H1 (cell line): ENCODE measurements around the gene OR1S1. TPM values are rescaled to one million over a fixed set of nuclear protein-coding genes. Genes with fewer than 3 reads are reported as not detected.

Experiments
- CTCF ChIA-PET: fragments of 300-600 bp; sonication (Branson Sonifier 250); formaldehyde crosslinking; loops from one replicate; lab custom pipeline; 2021; ENCODE audit not compliant: partially characterized antibody; lab: Charles Lee
- POLR2A ChIA-PET: fragments of 300-600 bp; sonication (Branson Sonifier 250); formaldehyde crosslinking; loops from one replicate; lab custom pipeline; 2021; ENCODE audit warnings: inconsistent platforms; ENCODE audit not compliant: partially characterized antibody; lab: Charles Lee
- DNase-seq, 2 experiments: peaks; one replicate each; pipeline versions ENCODE4 v3.0.0 to v3.0.0-alpha.2; 2010 to 2022; ENCODE audit warnings: low spot score in 2 of 2, low read depth in 1 of 2, mixed read lengths in 1 of 2
- FAIRE-seq: peaks from 2 replicates; lab custom pipeline; 2011; peaks lifted over from hg19 to GRCh38; lab: Jason Lieb, UNC
- H2AFZ ChIP-seq: 2 replicates; pipeline ENCODE4 v1.8.1; 2012; ENCODE audit warnings: low read length, inconsistent platforms
- H2AK5ac ChIP-seq: 2 replicates; pipeline ENCODE4 v1.6.1; 2013; ENCODE audit warnings: low read depth, low read length
- H2BK120ac ChIP-seq: replicated peaks from 2 replicates; pipeline ENCODE3; 2013; ENCODE audit warnings: low read depth, low read length, inconsistent platforms
- H2BK12ac ChIP-seq: 2 replicates; pipeline ENCODE4 v1.6.1; 2013; ENCODE audit warnings: low read depth, low read length
- H2BK15ac ChIP-seq: 2 replicates; pipeline ENCODE4 v1.6.1; 2013; ENCODE audit warnings: low read length
- H2BK20ac ChIP-seq: 2 replicates; pipeline ENCODE4 v1.6.1; 2013; ENCODE audit warnings: low read length
- H2BK5ac ChIP-seq: 2 replicates; pipeline ENCODE4 v1.6.1; 2013; ENCODE audit warnings: low read depth, low read length
- H3K14ac ChIP-seq: 2 replicates; pipeline ENCODE4 v1.6.1; 2013; ENCODE audit warnings: inconsistent platforms; ENCODE audit not compliant: insufficient read length
- H3K18ac ChIP-seq: 2 replicates; pipeline ENCODE4 v1.6.1; 2013; ENCODE audit warnings: low read length; ENCODE audit errors: extremely low read depth
- H3K23ac ChIP-seq: 2 replicates; pipeline ENCODE4 v1.6.1; 2013; ENCODE audit warnings: inconsistent platforms; ENCODE audit not compliant: insufficient read length
- H3K23me2 ChIP-seq: 2 replicates; pipeline ENCODE4 v1.6.1; 2013; ENCODE audit warnings: low read depth, low read length
- H3K27ac ChIP-seq: 2 replicates; pipeline ENCODE4 v1.6.1; 2011; ENCODE audit warnings: low read depth, low read length, inconsistent platforms
- H3K27me3 ChIP-seq, 4 experiments: replicated peaks in 1 of 4; 1 replicate in 1 of 4; 2 replicates in 3 of 4; pipeline versions ENCODE4 v1.6.1 to v1.8.1; 2011 to 2013; ENCODE audit warnings: low read length in 3 of 4, mild to moderate bottlenecking in 3 of 4, inconsistent platforms in 2 of 4, mixed read lengths in 2 of 4, moderate library complexity in 1 of 4; ENCODE audit not compliant: control insufficient read depth in 3 of 4, insufficient read depth in 3 of 4; ENCODE audit errors: extremely low read depth in 1 of 4
- H3K36me3 ChIP-seq, 4 experiments: 2 replicates each; pipeline versions ENCODE4 v1.6.1 to v1.8.1; 2011 to 2013; ENCODE audit warnings: mild to moderate bottlenecking in 4 of 4, low read length in 3 of 4, moderate library complexity in 2 of 4, control low read depth in 1 of 4, inconsistent platforms in 1 of 4; ENCODE audit not compliant: insufficient read depth in 4 of 4, control insufficient read depth in 2 of 4
- H3K4ac ChIP-seq: replicated peaks from 2 replicates; pipeline ENCODE3; 2013; ENCODE audit warnings: low read length, low read depth, mixed read lengths, inconsistent platforms; ENCODE audit not compliant: insufficient read length
- H3K4me1 ChIP-seq, 4 experiments: replicated peaks in 1 of 4; 1 replicate in 1 of 4; 2 replicates in 3 of 4; pipeline versions ENCODE4 v1.6.1 to v1.8.1; 2011 to 2013; ENCODE audit warnings: low read length in 3 of 4, inconsistent platforms in 2 of 4, mixed read lengths in 1 of 4; ENCODE audit not compliant: insufficient read depth in 4 of 4, control insufficient read depth in 3 of 4
- H3K4me2 ChIP-seq, 2 experiments: 2 replicates each; pipeline versions ENCODE4 v1.6.1 to v1.8.1; 2011 to 2013; ENCODE audit warnings: low read depth in 2 of 2, low read length in 2 of 2, control low read depth in 1 of 2, inconsistent platforms in 1 of 2, mild to moderate bottlenecking in 1 of 2; ENCODE audit not compliant: insufficient read depth in 1 of 2
- H3K4me3 ChIP-seq, 4 experiments: fragments of 200-600, 300-600 bp in 1 of 4; sonication (generic), shearing (Covaris generic), sonication (Bioruptor Twin) in 1 of 4; 2 replicates each; pipeline versions ENCODE4 v1.5.1 to v1.8.1; 2011 to 2016; ENCODE audit warnings: low read length in 4 of 4, low read depth in 3 of 4, control low read depth in 2 of 4, inconsistent platforms in 2 of 4, mild to moderate bottlenecking in 2 of 4, mixed read lengths in 1 of 4, moderate library complexity in 1 of 4; ENCODE audit not compliant: insufficient read depth in 2 of 4; ENCODE audit errors: extremely low read depth in 1 of 4
- H3K56ac ChIP-seq: replicated peaks from 2 replicates; pipeline ENCODE3; 2013; ENCODE audit warnings: low read depth, mild to moderate bottlenecking, mixed read lengths, low read length, inconsistent platforms; ENCODE audit not compliant: insufficient read length
- H3K79me1 ChIP-seq: 2 replicates; pipeline ENCODE4 v1.6.1; 2013; ENCODE audit warnings: low read depth, low read length, control low read depth
- H3K79me2 ChIP-seq, 2 experiments: 2 replicates each; pipeline versions ENCODE4 v1.6.1 to v1.8.1; 2012 to 2013; ENCODE audit warnings: low read length in 2 of 2, mild to moderate bottlenecking in 2 of 2, inconsistent platforms in 1 of 2; ENCODE audit not compliant: insufficient read depth in 2 of 2, control insufficient read depth in 1 of 2
- H3K9ac ChIP-seq, 4 experiments: replicated peaks in 1 of 4; 1 replicate in 1 of 4; 2 replicates in 3 of 4; pipeline versions ENCODE4 v1.6.1 to v1.8.1; 2011 to 2013; ENCODE audit warnings: low read depth in 3 of 4, low read length in 3 of 4, control low read depth in 2 of 4, mild to moderate bottlenecking in 2 of 4, moderate library complexity in 2 of 4, inconsistent platforms in 1 of 4; ENCODE audit errors: extremely low read depth in 1 of 4
- H3K9me3 ChIP-seq, 2 experiments: 2 replicates each; pipeline versions ENCODE4 v1.6.1 to v1.8.1; 2012 to 2013; ENCODE audit warnings: mild to moderate bottlenecking in 2 of 2, moderate library complexity in 2 of 2, control low read depth in 1 of 2, inconsistent platforms in 1 of 2, low read depth in 1 of 2, low read length in 1 of 2, mixed read lengths in 1 of 2; ENCODE audit not compliant: insufficient read depth in 2 of 2
- H4K20me1 ChIP-seq, 2 experiments: replicated peaks in 1 of 2; 2 replicates each; pipeline versions ENCODE3 to v1.8.1; 2011 to 2013; ENCODE audit warnings: inconsistent platforms in 2 of 2, low read length in 2 of 2, mild to moderate bottlenecking in 1 of 2; ENCODE audit not compliant: insufficient read depth in 2 of 2, control insufficient read depth in 1 of 2
- H4K5ac ChIP-seq: 2 replicates; pipeline ENCODE4 v1.6.1; 2013; ENCODE audit warnings: low read length, low read depth, mixed read lengths, inconsistent platforms; ENCODE audit not compliant: insufficient read length
- H4K8ac ChIP-seq: 2 replicates; pipeline ENCODE4 v1.8.0; 2013; ENCODE audit warnings: mild to moderate bottlenecking, moderate library complexity, low read length, inconsistent platforms; ENCODE audit not compliant: insufficient read depth; ENCODE audit errors: extremely low read depth
- H4K91ac ChIP-seq: replicated peaks from 2 replicates; pipeline ENCODE3; 2013; ENCODE audit warnings: low read length, mixed read lengths, inconsistent platforms; ENCODE audit not compliant: insufficient read length
- CBX8 ChIP-seq: fragments of 300-800, 300-1000 bp; sonication (generic); IDR thresholded peaks from 2 replicates; pipeline ENCODE4 v1.7.1; 2016; ENCODE audit warnings: low read depth, low read length, borderline replicate concordance
- GABPA ChIP-seq: IDR thresholded peaks from 2 replicates; pipeline ENCODE4 v1.6.1; 2011; ENCODE audit warnings: mild to moderate bottlenecking, low read length, moderate library complexity, borderline replicate concordance; ENCODE audit not compliant: insufficient read depth
- HDAC2 ChIP-seq, 2 experiments: fragments of 300-600 bp in 1 of 2; sonication (generic) in 1 of 2; IDR thresholded peaks; 2 replicates each; pipeline ENCODE4 v1.6.1; 2011 to 2012; ENCODE audit warnings: low read depth in 2 of 2, low read length in 2 of 2, mild to moderate bottlenecking in 2 of 2, moderate library complexity in 2 of 2, borderline replicate concordance in 1 of 2, inconsistent platforms in 1 of 2
- JUN ChIP-seq: IDR thresholded peaks from 2 replicates; pipeline ENCODE4 v1.6.1; 2011; ENCODE audit warnings: low read depth, mild to moderate bottlenecking, improper control_type of control experiment, low read length
- JUND ChIP-seq: IDR thresholded peaks from 2 replicates; pipeline ENCODE4 v1.6.1; 2011; ENCODE audit warnings: mild to moderate bottlenecking, improper control_type of control experiment, low read length
- NRF1 ChIP-seq: IDR thresholded peaks from 2 replicates; pipeline ENCODE4 v1.6.1; 2011; ENCODE audit warnings: mild to moderate bottlenecking, low read depth, low read length, improper control_type of control experiment
- POU5F1 ChIP-seq: IDR thresholded peaks from 2 replicates; pipeline ENCODE4 v1.6.1; 2011; ENCODE audit warnings: low read depth, mild to moderate bottlenecking, low read length, moderate library complexity
- SIN3A ChIP-seq, 2 experiments: IDR thresholded peaks in 1 of 2; conservative IDR thresholded peaks in 1 of 2; 2 replicates each; pipeline ENCODE4 v1.6.1; 2011 to 2012; ENCODE audit warnings: low read length in 2 of 2, improper control_type of control experiment in 1 of 2, low read depth in 1 of 2, mild to moderate bottlenecking in 1 of 2
- SP2 ChIP-seq: IDR thresholded peaks from 2 replicates; pipeline ENCODE4 v1.6.1; 2012; ENCODE audit warnings: mild to moderate bottlenecking, low read length, inconsistent platforms
- WGBS, 2 experiments: shearing (Covaris generic) in 1 of 2; methylation state at CpG; one replicate each; pipeline versions ENCODE4 v1.1.6 to v1.1.7; 2013 to 2015; ENCODE audit warnings: low lambda C conversion rate in 2 of 2, mixed read lengths in 2 of 2, inconsistent platforms in 1 of 2, low coverage in 1 of 2, missing lambda C conversion rate in 1 of 2; ENCODE audit not compliant: insufficient replicate concordance in 2 of 2, insufficient coverage in 1 of 2, insufficient read length in 1 of 2; ENCODE audit errors: extremely low coverage in 1 of 2, missing lambda C conversion rate in 1 of 2; 5-methylcytosine and 5-hydroxymethylcytosine counted together
- polyA plus RNA-seq, 7 experiments: library from polyadenylated mRNA; depleted of rRNA in 3 of 7; stranded (reverse) in 5 of 7; unstranded in 2 of 7; fragments of >200 nt in 5 of 7; fragments of 200-250 nt in 2 of 7; gene quantifications; 1 replicate in 5 of 7; 2 replicates in 1 of 7; 4 replicates in 1 of 7; pipeline versions ENCODE4 v1.2.1 to v1.2.3, GENCODE V29; 2011 to 2013; ENCODE audit warnings: missing spikeins in 2 of 7, mixed read lengths in 2 of 7
- total RNA-seq: library from RNA; stranded (reverse); fragmentation: NEBNext Ultra II Directional; extraction: Animal tissue kit (Norgen Biotek cat#: 25700); gene quantifications from 2 replicates; pipeline ENCODE4 v1.2.1, GENCODE V29; 2021
- TF ChIP-seq, protein P1 (sequence below): IDR thresholded peaks from 2 replicates; pipeline ENCODE4 v1.6.1; 2011; ENCODE audit warnings: low read length, improper control_type of control experiment
- TF ChIP-seq, protein P2 (sequence below): IDR thresholded peaks from 2 replicates; pipeline ENCODE4 v1.6.1; 2012; ENCODE audit warnings: inconsistent platforms

The OR1S1 gene
- total and polyA plus RNA-seq, 2 of the 8 experiments (the other 6 are each of a cell fraction or from before 2014, with no cell fraction given): not detected

DNA sequence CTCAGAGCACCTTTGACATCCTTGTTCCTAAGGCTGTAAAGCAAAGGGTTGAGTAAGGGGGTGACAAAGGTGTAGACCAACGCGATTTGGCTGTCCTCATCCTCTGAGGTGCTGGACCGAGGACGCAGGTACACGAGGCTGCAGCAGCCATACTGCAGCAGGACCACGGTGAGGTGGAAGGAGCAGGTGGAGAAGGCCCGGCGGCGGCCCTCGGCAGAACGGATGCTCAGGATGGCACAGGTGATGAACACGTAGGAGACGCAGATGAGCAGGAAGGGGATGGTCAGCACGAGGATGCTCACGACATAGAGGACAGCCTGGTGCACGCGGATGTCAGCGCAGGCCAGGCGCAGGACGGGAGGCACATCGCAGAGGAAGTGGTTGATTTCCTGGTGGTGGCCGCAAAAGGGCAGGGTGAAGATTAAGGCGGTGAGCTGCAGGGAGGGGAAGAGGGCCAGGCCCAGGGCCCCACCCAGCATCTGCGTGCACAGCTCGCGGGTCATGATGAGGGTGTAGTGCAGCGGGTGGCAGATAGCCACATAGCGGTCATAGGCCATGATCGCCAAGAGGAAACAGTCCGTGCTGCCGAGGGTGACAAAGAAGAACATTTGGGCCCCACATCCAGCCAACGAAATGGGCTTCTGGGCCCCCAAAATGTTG is 15.6 kb downstream of the OR1S1 start:
- no peak overlapping the region for H3K4me3 ChIP-seq
- H4K91ac ChIP-seq: no peak overlapping the region
- H4K8ac ChIP-seq: no peak overlapping the region
- POLR2A ChIA-PET: no interaction called here
- H2BK20ac ChIP-seq: no peak overlapping the region
- H2BK120ac ChIP-seq: no peak overlapping the region
- no peak overlapping the region for H2AFZ ChIP-seq
- no peak overlapping the region for H2BK12ac ChIP-seq
- H3K79me1 ChIP-seq: no peaks in the 10 kb centered on the region
- no peak overlapping the region for H3K4ac ChIP-seq
- H3K27me3 ChIP-seq: no peaks in the 10 kb centered on the region
- no peak overlapping the region for H3K23ac ChIP-seq
- FAIRE-seq: no peak
- no peak overlapping the region for H3K56ac ChIP-seq
- no peak overlapping the region; the same call in 1 of the 2 replicates for H2BK5ac ChIP-seq
- no peaks in the 10 kb centered on the region for H4K20me1 ChIP-seq
- DNase-seq: no peak
- no peak overlapping the region for H3K9ac ChIP-seq
- H3K18ac ChIP-seq: no peak overlapping the region
- H2BK15ac ChIP-seq: no peak overlapping the region; the same call in 1 of the 2 replicates
- H3K14ac ChIP-seq: no peak overlapping the region
- WGBS, 2 experiments: 89% methylated on average over 31 of the region's 32 CpGs; no CpG with 5 or more reads in 1 of the 2 experiments
- H3K79me2 ChIP-seq: no peaks in the 10 kb centered on the region
- no peaks in the 10 kb centered on the region for H3K23me2 ChIP-seq
- CTCF ChIA-PET: no interaction called here
- H3K27ac ChIP-seq: no peak overlapping the region
- no peak overlapping the region for H4K5ac ChIP-seq
- peaks cover 0 to 17% of the 10 kb centered on the region in 2 experiments; a peak in 2 of 4 replicates for H3K9me3 ChIP-seq
- H3K4me2 ChIP-seq: no peak overlapping the region
- no peaks in the 10 kb centered on the region for H3K36me3 ChIP-seq
- no peak overlapping the region for H2AK5ac ChIP-seq
- no peaks in the 10 kb centered on the region for H3K4me1 ChIP-seq
- TF ChIP-seq, protein P1, sequence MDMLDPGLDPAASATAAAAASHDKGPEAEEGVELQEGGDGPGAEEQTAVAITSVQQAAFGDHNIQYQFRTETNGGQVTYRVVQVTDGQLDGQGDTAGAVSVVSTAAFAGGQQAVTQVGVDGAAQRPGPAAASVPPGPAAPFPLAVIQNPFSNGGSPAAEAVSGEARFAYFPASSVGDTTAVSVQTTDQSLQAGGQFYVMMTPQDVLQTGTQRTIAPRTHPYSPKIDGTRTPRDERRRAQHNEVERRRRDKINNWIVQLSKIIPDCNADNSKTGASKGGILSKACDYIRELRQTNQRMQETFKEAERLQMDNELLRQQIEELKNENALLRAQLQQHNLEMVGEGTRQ: no peak
- TF ChIP-seq CBX8: no peak
- TF ChIP-seq SP2: no peak
- no peak for TF ChIP-seq GABPA
- no peak for TF ChIP-seq POU5F1
- no peak for TF ChIP-seq JUN
- no peak for TF ChIP-seq SIN3A (conservative IDR thresholded peaks at IDR 0.05 in 1 of 2, IDR thresholded peaks at IDR 0.05 in 1 of 2; ENCODE audit: low read depth in 1 of 2, low read length in 2 of 2)
- TF ChIP-seq HDAC2 (IDR thresholded peaks at IDR 0.05; ENCODE audit: borderline replicate concordance in 1 of 2, low read depth in 2 of 2, low read length in 2 of 2): no peak
- TF ChIP-seq NRF1: no peak
- TF ChIP-seq, protein P2, sequence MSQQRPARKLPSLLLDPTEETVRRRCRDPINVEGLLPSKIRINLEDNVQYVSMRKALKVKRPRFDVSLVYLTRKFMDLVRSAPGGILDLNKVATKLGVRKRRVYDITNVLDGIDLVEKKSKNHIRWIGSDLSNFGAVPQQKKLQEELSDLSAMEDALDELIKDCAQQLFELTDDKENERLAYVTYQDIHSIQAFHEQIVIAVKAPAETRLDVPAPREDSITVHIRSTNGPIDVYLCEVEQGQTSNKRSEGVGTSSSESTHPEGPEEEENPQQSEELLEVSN: no peak
- no peak for TF ChIP-seq JUND
